GM19455 (cell line): ENCODE data around the gene DENND2D.

ENCODE experiments used
- ATAC-seq: cut with Tn5 transposase; IDR thresholded peaks from one replicate; pipeline ENCODE4 v1.9.1; 2021; ENCODE audit not compliant: unreplicated experiment

The DENND2D gene

DNA sequence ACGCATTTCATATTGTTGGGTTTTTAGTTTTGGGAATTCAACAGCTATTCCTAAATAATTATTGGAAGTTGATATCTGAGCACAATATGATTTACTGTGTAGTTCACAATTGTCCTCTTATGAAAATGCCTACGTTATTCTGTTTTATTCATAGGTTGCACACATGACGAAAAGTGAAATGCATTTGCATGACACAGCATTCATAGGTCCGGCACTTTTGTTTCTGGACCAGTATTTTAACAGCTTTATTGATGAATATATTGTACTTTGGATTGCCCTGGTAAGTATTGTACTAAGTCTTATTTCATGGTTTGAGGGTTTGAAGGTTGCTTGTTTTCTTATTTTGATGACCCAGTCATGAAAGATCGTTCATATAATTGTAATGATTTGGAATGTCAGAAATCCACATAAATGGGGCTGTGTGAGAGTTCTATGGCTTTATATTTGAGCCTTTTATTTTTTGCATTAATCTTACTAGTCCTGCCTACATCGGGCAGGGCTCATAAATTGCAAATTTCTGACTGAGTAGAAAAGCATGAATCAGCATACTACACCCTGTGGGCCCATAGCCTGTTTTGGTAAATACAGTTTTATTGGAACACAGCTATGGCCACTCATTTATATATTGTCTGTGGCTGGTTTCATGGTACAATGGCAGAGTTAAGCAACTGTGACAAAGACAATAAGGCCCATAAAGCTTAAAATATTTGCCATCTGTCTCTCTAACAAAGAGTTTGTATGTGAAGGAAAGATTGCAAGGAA, 17.0 kb downstream of the DENND2D start:
- ATAC-seq = no peak

DNA sequence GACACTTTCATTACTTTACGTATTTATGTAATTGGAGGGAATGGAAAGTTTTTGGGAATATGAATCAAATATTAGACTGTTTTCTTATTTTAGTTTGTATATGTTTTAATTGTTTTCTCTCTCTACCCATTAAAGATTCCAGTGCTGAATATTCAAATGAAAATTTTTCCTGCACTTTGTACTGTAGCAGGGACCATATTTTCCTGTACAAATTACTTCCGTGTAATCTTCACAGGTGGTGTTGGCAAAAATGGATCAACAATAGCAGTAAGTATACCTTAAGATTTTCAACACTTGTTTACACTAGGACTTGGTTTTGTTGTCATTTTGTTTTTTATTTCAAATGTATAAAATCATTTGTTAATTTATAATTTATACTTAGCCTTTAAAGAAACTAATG, 18.4 kb downstream of the DENND2D start:
- ATAC-seq = no peak

DNA sequence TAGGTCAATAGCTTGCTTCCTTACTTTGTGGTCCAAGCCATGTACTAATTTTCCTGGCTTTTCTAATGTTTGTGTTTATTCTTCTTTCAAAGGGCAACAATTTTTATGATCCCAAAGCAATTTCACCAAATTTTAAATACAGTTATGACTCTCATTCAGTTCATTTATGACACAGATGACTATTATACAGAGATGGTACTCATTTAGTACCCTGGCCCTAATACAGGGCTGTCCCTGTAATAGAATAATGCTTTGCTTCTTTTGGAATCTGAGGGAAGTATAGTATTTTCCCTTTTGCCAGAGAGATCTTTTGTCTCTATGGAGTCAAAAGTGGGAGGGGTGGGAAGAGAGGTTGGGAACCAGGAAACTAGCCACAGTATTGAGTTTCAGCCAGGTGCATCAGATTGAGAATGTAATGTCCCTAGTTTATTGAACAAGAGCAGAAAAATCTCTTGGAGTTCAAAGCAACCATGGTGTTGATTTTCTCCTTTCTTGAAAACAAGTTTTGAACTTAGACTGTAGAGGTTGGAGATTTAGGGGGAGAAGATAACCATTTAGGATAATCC, 20.4 kb downstream of the DENND2D start:
- no peak for ATAC-seq

DNA sequence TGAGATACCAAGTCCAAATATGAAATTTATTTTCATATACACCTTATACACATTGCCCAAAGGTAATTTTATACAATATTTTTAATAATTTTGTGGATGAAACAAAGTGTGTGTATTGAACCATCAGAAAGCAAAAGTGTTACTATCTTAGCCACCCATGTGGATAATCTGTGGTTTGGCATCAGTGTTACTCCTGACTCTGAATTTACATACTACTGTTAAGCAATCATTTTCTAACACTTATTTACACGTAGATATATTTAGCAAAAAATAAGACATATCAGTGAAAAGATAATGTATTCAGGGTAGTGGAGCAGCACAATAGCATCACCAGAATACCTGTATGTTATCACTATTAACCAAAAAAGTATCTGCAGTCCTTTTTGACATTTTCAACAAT, 23.8 kb downstream of the DENND2D start:
- no peak for ATAC-seq

DNA sequence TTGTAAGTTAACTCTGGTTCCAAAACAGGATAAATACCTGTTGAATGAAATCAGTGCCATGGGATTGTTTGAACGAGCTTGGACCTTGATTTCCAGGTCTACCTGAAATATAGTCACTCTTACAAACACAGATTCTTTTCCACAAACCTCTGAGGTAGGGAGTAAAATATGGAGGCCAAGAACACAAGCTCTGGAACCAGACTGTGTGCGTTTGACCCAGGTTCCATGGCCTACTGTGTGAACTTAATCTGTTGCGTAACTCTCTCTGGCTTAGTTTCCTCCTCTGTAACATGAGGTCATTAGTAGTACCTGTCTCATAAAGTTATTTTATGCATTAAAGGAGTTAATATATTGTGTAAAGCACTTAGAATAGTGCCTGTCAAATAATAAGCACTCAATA, 25.1 kb downstream of the DENND2D start:
- no peak for ATAC-seq

DNA sequence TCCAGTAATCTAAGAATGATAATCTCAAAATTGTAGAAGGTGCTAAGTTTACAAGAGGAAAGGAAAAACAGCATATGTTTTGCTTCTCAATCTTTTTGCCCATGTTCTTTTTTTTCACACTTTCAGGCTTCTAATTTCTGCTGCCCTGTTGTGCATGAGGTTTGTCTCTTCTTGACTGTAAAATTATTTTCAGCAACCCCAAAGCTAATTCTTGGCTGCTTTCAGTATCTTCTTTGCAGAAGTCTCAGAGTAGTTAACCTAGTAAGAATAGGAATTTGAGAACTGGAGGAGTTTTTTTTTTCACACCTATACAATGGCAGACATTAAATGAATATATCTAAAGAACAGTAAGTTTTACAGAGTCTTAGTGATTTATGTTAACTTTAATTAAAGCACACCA, 26.4 kb downstream of the DENND2D start:
- no peak for ATAC-seq

DNA sequence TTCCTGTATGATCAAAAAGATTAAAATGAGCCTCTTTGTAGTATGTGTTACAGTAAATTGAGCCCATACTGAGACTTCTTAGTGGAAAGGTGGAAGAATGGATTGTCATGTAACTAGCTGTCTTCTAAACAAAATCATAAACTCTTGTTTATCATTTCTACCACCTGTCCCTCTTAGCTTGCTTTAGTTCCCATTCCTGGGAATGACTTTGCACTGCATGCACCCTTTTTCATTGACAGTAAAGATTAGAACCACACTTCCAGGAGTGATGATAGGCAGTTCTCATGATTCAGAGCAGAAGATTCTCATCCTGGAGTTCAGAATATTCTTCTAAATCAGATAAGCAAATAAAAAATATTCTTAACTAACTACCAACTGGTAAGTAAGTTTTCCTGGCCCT, 28.0 kb downstream of the DENND2D start:
- ATAC-seq = no peak

DNA sequence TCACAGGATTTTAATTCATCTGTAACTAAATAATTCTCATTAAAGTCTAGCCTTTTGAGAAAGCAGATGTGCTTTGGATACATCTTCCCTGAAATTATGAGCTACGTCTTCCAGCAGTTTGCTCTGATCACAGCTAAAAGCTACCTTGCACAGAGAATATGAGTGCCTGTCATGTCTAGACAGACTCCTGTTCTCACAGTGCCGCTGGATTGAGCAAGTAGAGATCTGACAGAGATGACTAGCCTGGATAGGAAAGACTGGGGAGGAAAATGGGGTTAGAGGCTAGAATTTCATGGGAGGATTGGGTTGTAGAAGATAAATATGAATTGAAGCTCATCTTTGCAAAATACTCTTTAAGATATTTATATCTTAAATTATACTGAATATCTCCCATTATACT, 36.3 kb downstream of the DENND2D start:
- no peak for ATAC-seq

DNA sequence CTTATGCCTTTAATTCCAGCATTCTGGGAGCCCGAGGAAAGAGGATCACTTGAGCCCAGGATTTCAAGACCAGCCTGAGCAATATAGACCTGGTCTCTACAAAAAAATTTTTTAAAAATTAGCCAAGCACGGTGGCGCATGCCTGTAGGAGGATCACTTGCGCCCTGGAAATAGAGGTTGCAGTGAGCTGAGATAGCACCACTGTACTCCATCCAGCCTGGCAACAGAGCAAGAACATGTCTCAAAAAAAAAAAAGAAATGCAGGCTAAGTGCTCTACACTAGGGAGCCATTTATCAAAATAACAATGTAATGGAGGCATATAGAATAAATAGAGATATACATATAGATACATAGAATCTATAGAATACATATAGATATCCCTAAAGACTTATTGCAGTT, 37.1 kb downstream of the DENND2D start:
- no peak for ATAC-seq

DNA sequence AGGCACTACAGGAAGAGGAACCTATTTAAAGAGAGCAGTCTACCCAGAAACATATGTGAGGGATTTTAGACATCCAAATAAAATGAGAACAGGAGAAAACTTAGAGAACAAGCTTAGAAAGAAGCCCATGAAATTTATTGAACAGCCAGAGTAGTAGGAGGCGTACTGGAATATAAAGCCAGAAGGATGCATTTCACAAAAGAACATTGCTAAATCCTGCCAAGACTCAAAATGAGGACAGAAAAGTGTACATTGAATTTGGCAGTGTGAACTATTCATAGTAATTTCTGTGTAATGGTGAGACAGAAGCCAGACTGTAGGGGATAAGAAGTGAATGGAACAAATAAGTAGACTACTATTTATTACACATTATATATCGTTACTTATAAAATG, 38.0 kb downstream of the DENND2D start:
- ATAC-seq = no peak

DNA sequence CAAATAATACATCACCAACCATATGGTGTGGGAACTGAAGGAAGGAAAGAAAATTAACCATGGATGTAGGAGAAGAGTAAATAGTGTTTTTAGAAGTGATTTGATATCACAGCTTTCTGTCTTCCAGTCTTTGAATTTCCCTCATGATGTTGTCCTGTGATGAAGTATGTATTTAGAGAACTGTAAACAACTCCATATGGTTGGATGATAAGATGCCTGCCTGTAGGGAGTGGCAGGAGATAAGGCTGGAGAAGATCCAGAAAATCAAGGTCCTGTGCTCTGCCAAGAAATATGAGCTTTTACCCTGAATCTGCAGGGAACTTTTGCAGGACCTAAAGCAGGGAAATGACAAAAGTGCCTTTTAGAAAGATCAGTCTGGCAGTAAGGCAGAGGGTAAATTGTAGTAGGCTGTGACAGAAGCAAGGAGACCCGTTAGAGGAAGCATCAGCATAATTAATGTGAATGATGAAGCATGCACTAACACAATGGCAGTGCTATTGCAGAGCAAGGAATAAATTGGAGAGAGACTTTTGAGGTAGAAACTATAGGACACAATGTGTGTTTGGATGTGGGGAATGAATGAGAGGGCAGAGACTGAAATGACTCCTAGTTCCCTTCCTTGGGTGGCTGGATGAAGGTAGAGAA, 38.5 kb downstream of the DENND2D start:
- no peak for ATAC-seq

DNA sequence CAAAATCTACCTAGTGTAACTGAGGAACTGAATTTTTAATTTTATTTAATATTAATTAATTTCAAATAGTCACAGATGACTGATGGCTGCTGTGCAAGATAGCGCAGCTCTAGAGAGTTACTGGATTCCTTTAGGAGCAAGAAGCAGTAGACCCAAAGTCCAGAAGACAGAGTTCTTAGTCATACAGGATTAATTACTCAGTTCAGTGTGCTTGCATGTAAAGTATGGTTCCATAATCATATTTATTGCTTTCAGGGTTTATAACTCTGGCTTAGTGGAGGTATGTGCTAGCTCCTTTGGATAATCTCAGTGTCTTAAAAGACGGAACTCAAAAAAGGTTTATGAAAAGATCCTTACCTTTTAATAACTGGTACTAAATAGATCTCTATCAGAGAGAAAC, 43.0 kb downstream of the DENND2D start:
- ATAC-seq = no peak

DNA sequence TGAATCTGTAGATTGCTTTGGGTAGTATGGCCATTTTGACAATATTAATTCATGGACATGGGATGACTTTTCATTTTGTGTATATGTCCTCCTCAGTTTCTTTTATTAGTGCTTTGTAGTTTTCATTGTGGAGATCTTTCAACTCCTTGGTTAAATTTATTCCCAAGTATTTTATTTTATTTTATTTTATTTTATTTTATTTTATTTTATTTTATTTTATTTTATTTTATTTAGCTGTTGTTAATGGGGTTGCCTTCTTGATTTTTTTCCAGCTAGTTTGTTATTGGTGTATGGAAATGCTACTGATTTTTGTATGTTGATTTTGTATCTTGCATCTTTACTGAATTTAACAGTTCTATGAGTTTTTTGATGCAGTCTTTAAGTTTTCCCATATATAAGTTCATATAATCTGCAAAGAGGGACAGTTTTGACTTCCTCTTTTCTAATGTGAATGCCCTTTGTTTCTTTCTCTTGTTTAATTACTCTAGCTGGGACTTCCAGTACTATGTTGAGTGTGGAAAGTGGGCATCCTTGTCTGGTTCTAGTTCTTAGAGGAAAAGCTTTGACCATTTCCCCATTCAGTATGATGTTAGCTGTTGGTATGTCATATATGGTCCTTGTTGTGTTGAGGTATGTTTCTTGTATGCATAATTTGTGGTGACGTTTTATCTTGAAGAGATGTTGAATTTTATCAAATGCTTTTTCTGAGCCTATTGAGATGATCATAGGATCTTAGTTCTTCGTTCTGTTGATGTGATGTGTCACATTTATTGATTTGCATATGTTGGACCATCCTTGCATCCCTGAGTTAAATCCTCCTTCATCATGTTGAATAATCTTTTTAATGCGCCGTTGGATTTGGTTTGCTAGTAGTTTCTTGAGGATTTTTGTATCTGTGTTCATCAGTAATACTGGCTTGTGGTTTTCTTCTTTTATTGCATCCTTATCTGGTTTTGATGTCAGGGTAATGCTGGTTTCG, 46.1 kb downstream of the DENND2D start:
- ATAC-seq = no peak

DNA sequence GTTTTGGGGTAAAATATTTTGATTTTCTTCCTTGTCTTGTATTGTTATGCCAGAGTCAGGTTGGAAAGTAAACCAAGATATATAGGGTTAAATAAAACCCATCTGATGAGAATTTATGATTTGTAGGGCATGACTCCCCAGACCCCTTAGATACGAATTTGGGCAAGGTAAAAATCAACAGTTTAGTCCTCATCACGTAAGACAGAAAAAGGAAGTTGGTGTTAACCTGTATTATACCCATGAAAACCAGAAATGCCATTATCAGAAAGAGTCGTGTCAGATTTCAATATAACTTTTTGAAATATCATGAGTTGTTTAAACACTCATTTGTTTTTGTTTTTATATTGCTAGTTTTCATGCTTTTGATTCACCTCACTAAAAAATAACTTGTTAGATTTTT, 48.6 kb downstream of the DENND2D start:
- ATAC-seq = no peak

DNA sequence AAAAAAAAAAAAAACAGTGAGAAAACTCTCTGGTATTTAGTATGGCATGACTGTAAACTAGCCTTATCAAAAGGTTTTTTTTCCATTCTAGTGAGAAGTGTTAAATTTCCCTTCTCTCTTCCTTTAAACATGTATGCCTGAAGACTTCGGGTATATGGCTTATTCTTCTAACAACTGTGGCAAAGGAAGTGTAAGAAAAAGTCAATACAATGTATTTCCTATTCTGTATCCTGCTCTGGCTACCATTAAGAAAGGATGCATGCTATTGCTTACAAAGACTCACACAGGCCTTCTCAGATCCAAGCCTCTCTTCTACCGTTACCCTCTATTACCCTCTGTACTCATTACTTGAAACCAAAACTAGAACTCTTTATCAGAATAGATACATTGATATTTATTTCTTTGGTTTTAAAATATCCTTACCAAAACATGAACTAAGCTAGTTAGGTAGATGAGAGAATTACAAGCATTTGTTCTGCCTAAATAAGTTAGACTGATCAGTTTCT, 52.0 kb downstream of the DENND2D start:
- no peak for ATAC-seq

DNA sequence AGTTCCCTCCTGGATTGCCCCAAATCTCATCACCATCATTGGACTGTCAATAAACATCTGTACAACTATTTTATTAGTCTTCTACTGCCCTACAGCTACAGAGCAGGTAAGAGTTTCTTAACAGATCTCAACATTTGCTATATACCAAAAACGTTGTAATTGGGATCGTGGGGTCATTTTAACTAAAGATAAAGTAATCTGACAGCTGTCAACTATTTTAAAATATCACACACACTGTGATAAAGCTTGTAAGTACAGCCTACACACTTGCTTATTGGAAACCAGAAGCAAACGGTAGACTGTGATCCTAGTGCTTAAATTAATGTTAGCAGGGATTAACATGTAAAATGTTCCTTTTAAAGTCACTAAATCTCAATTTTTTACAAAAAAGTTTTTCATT, 52.5 kb downstream of the DENND2D start:
- ATAC-seq = no peak

DNA sequence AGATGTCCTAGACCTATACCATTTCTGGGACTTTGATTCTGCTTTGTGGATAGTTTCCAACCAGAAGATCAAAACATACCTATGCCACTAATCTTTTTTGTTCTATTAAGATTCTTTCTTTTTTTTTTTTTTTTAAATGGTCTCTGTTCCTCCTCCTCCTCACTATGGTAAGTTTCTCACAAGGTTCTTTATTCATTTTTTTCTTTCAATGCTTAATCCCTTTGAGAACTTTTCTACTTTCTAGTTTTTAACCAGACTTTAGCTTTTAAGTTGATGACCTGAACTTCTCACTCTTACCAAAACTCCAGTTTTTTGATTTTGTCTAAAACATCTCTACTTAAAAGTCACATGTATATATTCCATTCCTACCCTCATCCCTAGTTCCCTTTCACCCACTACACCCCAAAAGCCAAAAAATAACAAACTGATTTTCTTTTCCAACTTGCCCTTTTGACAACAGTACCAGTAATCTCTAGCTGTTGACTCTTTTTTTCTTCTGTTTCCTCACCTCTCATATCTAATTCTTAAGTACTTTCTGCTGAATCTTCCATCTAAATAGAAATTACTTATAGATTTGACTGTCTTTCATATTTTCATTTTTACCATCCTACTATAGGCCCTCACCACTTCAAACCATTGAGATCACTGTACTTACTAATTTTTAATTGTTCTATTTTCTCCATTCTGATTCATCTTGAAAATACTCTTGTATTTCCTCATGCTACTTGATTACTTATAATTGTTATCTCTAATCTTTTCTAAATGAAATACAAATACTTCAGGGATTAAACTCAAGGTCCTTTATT, 54.3 kb downstream of the DENND2D start:
- no peak for ATAC-seq

DNA sequence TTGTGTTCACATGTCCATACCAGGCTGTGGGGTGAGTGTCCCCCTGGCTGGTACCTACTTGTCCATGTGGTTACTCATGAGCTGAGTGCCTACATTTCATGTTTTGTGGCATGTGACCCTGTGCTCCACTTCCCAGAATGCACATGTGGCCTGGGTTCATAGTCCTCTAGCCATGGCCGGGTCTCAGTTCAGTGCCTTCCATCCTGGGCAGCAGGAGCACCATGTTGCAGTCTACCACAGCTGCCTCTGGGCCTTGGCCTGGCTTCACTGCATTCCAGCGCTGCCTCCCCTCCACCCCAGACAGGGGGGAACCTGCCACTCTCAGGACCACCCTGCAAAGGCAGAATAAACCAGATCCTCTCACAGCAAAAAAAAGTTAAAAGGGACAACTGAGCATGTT, 54.9 kb downstream of the DENND2D start:
- ATAC-seq = no peak

DNA sequence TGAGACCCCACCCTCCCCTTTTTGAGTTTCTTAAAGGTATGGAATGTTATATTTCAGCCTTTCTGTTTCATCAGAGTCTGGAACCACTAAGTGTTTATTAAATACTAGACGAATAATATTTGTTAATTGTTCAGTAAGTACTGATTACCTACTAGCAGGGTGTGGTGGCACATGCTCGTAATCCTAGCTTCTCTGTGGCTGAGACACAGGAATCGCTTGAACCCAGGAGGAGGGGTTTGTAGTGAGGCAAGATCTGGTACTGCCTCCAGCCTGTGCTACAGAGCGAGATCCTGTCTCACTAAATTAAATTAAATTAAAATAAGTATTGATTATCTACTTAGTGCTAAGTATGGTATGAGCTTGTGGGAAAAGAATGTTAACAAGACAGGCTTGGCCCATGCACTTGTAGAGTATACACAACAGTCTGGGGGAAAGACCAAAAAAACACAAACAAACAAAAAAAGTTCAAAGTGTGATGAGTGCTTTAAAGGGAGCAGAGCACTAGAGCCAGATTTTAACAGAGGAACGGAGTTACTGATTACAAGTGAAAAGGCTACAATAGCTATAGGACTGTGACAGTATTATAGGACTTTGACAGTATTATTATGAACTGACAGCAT, 58.0 kb downstream of the DENND2D start:
- ATAC-seq = no peak
